Karpas-422 (cell line): ENCODE data around the gene WDR83. TPM values are rescaled to one million over a fixed set of nuclear protein-coding genes. Genes with fewer than 3 reads are reported as not detected.
"Not testable (repeated sequence)": the region's sequence is repeated elsewhere in the genome, so short reads cannot be mapped to it uniquely, and the experiment has no call there.

Experiments used
- DNase-seq: peaks from one replicate; pipeline ENCODE4 v3.0.0-alpha.2; 2015
- H2AFZ ChIP-seq: fragments of 200-600 bp; sonication (generic); 2 replicates; pipeline ENCODE4 v1.6.1; 2014; ENCODE audit warnings: antibody characterized with exemption, low read length, mixed read lengths
- H3K27ac ChIP-seq: fragments of 200-600 bp; sonication (generic); 2 replicates; pipeline ENCODE4 v1.5.1; 2014; ENCODE audit warnings: mild to moderate bottlenecking, low read length, moderate library complexity
- H3K27me3 ChIP-seq: fragments of 200-600 bp; sonication (generic); 2 replicates; pipeline ENCODE4 v1.6.1; 2014; ENCODE audit warnings: low read length, mixed read lengths
- H3K36me3 ChIP-seq: fragments of 200-600 bp; sonication (generic); 2 replicates; pipeline ENCODE4 v1.6.1; 2014; ENCODE audit warnings: low read length, mixed read lengths; ENCODE audit not compliant: insufficient read depth
- H3K4me1 ChIP-seq: fragments of 200-600 bp; sonication (generic); 2 replicates; pipeline ENCODE4 v1.6.1; 2014; ENCODE audit warnings: mild to moderate bottlenecking, low read length, mixed read lengths
- H3K4me2 ChIP-seq: fragments of 200-600 bp; sonication (generic); 2 replicates; pipeline ENCODE4 v1.6.1; 2014; ENCODE audit warnings: low read length, low read depth, mild to moderate bottlenecking; ENCODE audit not compliant: poor library complexity, severe bottlenecking
- H3K4me3 ChIP-seq: fragments of 200-600 bp; sonication (generic); 2 replicates; pipeline ENCODE4 v1.5.1; 2014; ENCODE audit warnings: mild to moderate bottlenecking, antibody characterized with exemption, low read length, mixed read lengths
- H3K79me2 ChIP-seq: fragments of 200-600 bp; sonication (generic); 2 replicates; pipeline ENCODE4 v1.6.1; 2014; ENCODE audit warnings: mild to moderate bottlenecking, low read length, mixed read lengths
- H3K9ac ChIP-seq: fragments of 200-600 bp; sonication (generic); 2 replicates; pipeline ENCODE4 v1.6.0; 2014; ENCODE audit warnings: low read length
- H3K9me2 ChIP-seq: fragments of 200-600 bp; sonication (generic), shearing (Covaris generic); replicated peaks from 2 replicates; pipeline ENCODE4 v1.6.0; 2014; ENCODE audit warnings: mild to moderate bottlenecking, low read length, moderate library complexity; ENCODE audit not compliant: insufficient read depth
- H3K9me3 ChIP-seq: fragments of 300-700, 200-600 bp; sonication (generic); 2 replicates; pipeline ENCODE4 v1.6.1; 2014; ENCODE audit warnings: low read length, mixed read lengths
- H4K20me1 ChIP-seq: fragments of 200-600 bp; sonication (generic); 2 replicates; pipeline ENCODE4 v1.6.1; 2014; ENCODE audit warnings: mild to moderate bottlenecking, antibody characterized with exemption, low read length, low read depth; ENCODE audit not compliant: insufficient read depth
- total RNA-seq: library from RNA; depleted of rRNA; stranded (reverse); fragments of >200 nt; shearing (Covaris generic); gene quantifications from 2 replicates; pipeline ENCODE4 v1.2.3, GENCODE V29; 2014; ENCODE audit warnings: low replicate concordance; rRNA removed

The WDR83 gene, protein sequence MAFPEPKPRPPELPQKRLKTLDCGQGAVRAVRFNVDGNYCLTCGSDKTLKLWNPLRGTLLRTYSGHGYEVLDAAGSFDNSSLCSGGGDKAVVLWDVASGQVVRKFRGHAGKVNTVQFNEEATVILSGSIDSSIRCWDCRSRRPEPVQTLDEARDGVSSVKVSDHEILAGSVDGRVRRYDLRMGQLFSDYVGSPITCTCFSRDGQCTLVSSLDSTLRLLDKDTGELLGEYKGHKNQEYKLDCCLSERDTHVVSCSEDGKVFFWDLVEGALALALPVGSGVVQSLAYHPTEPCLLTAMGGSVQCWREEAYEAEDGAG
- total RNA-seq = 13.3 and 16.5 TPM in 2 replicates

GRCh38 chr19:12666265-12667048 lies at the start of gene WDR83, which contains the start of gene MAN2B1:
Gene WDR83, plus strand, starts transcription at chr19:12666807. Its CDS starts 2,984 bp downstream, at chr19:12669791.
Gene MAN2B1, minus strand, starts transcription at chr19:12666742. Its CDS starts 41 bp downstream, at chr19:12666701.
- H3K9me3 ChIP-seq = no peaks in the 10 kb centered on the region
- peak within 1 kb of the TSS; percentile 93 for H3K9ac ChIP-seq
- H3K4me1 ChIP-seq = peaks cover 47% of the 10 kb centered on the region
- H3K4me3 ChIP-seq = peak within 1 kb of the TSS; percentile 94
- H3K4me2 ChIP-seq = peak within 1 kb of the TSS; percentile 89
- H3K36me3 ChIP-seq = peaks cover 24% of the 10 kb centered on the region
- peak within 1 kb of the TSS; percentile 78 for H3K27ac ChIP-seq
- peaks cover 72% of the 10 kb centered on the region for H3K79me2 ChIP-seq
- H4K20me1 ChIP-seq = no peaks in the 10 kb centered on the region
- H3K9me2 ChIP-seq = no peaks in the 10 kb centered on the region
- H2AFZ ChIP-seq = peak within 1 kb of the TSS; percentile 55; the same call in 1 of the 2 replicates
- H3K27me3 ChIP-seq = no peaks in the 10 kb centered on the region
- peak; percentile 95 for DNase-seq

DNA sequence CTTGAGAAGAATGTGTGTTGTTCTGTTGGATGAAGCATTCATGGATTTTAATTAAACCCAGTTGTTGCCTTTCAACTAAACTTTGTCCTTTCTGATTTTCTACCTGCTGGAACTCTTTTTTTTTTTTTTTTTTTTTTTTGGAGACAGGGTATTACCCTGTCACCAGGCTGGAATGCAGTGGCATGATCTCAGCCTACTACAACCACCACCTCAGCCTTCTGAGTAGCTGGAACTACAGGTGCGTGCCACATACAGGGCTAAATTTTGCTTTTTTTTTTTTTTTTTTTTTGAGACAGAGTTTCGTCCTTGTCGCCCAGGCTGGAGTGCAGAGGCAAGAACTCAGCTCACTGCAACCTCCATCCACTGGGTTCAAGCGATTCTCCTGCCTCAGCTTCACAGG lies 49.0 kb upstream of the WDR83 start:
- no peak overlapping the region for H3K4me3 ChIP-seq
- H3K9me2 ChIP-seq = no peaks in the 10 kb centered on the region
- H3K4me2 ChIP-seq = no peak overlapping the region
- no peak overlapping the region for H3K27ac ChIP-seq
- peaks cover 28% of the 10 kb centered on the region for H3K36me3 ChIP-seq
- DNase-seq = no peak
- no peak overlapping the region for H2AFZ ChIP-seq
- H3K27me3 ChIP-seq = no peaks in the 10 kb centered on the region
- no peak overlapping the region for H3K9ac ChIP-seq
- peaks cover 62% of the 10 kb centered on the region for H3K79me2 ChIP-seq
- peaks cover 35% of the 10 kb centered on the region for H3K4me1 ChIP-seq
- no peaks in the 10 kb centered on the region for H3K9me3 ChIP-seq
- peaks cover 7% of the 10 kb centered on the region for H4K20me1 ChIP-seq

- H3K79me2 ChIP-seq = peaks cover 52% of the 10 kb centered on the region
- H3K9ac ChIP-seq, H3K4me2 ChIP-seq: not testable (repeated sequence)
Observed at GRCh38 chr19:12621253-12622024, 45.2 kb upstream of the WDR83 start.

DNA sequence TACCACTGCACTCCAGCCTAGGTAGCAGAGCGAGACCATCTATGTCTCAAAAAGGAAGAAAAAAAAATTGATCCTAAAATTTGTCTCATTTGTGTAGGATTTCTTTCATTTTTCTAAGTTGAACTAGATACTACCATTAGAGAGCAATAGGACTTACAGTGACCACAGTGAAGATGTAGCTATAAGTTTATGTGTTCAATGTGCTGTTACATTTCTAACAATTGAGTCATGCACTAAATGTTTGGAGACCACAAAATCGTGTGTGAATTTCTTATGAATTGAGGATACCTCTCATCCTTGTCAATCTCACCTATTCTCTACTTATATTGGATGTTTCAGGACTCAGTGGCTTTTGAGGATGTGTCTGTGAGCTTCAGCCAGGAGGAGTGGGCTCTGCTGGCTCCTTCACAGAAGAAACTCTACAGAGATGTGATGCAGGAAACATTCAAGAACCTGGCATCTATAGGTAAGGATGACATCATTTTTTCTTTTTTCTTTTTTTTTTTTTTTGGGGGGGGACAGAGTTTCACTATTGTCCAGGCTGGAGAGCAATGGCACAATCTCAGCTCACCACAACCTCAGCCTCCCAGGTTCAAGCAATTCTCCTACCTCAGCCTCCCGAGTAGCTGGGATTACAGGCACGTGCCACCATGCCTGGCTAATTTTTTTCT lies 43.1 kb upstream of the WDR83 start:
- H3K4me3 ChIP-seq = no peak overlapping the region
- H4K20me1 ChIP-seq = no peaks in the 10 kb centered on the region
- peaks cover 9% of the 10 kb centered on the region for H3K9me3 ChIP-seq
- peaks cover 39% of the 10 kb centered on the region for H3K36me3 ChIP-seq
- H3K4me2 ChIP-seq = no peak overlapping the region
- H3K79me2 ChIP-seq = peaks cover 31% of the 10 kb centered on the region
- no peaks in the 10 kb centered on the region for H3K27me3 ChIP-seq
- DNase-seq = no peak
- no peak overlapping the region for H2AFZ ChIP-seq
- no peaks in the 10 kb centered on the region for H3K4me1 ChIP-seq
- no peak overlapping the region for H3K9ac ChIP-seq
- no peaks in the 10 kb centered on the region for H3K9me2 ChIP-seq
- no peak overlapping the region for H3K27ac ChIP-seq

More at GRCh38 chr19:12621253-12622024, 45.2 kb upstream of the WDR83 start:
- not testable (repeated sequence) for H3K4me1 ChIP-seq, H3K9me2 ChIP-seq, H2AFZ ChIP-seq, H3K27ac ChIP-seq, DNase-seq, H3K4me3 ChIP-seq, H3K9me3 ChIP-seq, H4K20me1 ChIP-seq, H3K27me3 ChIP-seq
- H3K36me3 ChIP-seq = peaks cover 31% of the 10 kb centered on the region

- Histone ChIP-seq H3K9me3 (peaks cover 18% of the 10 kb centered on the region), H3K9me2 (no peaks in the 10 kb centered on the region), H3K9ac (no peak overlapping the region), H4K20me1 (no peaks in the 10 kb centered on the region), H3K27ac (no peak overlapping the region), H2AFZ (no peak overlapping the region), H3K27me3 (no peaks in the 10 kb centered on the region), H3K4me3 (no peak overlapping the region), H3K4me2 (no peak overlapping the region), H3K79me2 (peaks cover 6% of the 10 kb centered on the region; the same call in 1 of the 2 replicates), H3K36me3 (peaks cover 59% of the 10 kb centered on the region), H3K4me1 (no peaks in the 10 kb centered on the region)
- no peak for DNase-seq
Observed at GRCh38 chr19:12626958-12627357, 39.6 kb upstream of the WDR83 start.

DNA sequence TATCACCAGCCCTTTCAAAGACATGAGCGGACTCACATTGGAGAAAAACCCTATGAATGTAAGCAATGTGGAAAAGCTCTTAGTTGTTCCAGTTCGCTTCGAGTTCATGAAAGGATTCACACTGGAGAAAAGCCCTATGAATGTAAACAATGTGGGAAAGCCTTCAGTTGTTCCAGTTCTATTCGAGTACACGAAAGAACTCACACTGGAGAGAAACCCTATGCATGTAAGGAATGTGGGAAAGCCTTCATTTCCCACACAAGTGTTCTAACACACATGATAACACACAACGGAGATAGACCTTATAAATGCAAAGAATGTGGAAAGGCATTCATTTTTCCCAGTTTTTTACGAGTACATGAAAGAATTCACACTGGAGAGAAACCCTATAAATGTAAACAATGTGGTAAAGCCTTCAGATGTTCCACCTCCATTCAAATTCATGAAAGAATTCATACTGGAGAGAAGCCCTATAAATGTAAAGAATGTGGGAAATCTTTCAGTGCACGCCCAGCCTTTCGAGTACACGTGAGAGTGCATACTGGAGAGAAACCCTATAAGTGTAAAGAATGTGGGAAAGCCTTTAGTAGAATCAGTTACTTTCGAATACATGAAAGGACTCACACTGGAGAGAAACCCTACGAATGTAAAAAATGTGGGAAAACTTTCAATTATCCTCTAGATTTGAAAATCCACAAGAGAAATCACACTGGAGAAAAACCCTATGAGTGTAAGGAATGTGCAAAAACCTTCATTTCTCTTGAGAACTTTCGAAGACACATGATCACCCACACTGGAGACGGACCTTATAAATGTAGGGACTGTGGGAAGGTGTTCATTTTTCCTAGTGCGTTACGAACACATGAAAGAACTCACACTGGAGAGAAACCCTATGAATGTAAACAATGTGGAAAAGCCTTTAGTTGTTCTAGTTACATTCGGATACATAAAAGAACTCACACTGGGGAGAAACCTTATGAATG lies 38.3 kb upstream of the WDR83 start:
- Histone ChIP-seq H3K4me2 (no peak overlapping the region), H4K20me1 (no peaks in the 10 kb centered on the region), H3K4me1 (no peaks in the 10 kb centered on the region), H3K9me3 (peaks cover 18% of the 10 kb centered on the region), H3K79me2 (peaks cover 2% of the 10 kb centered on the region; the same call in 1 of the 2 replicates), H3K9ac (no peak overlapping the region), H2AFZ (no peak overlapping the region), H3K9me2 (no peaks in the 10 kb centered on the region), H3K36me3 (peaks cover 63% of the 10 kb centered on the region), H3K27ac (no peak overlapping the region), H3K4me3 (no peak overlapping the region), H3K27me3 (no peaks in the 10 kb centered on the region)
- DNase-seq = no peak

GRCh38 chr19:12629215-12629614 lies 37.4 kb upstream of the WDR83 start:
- H3K9me2 ChIP-seq = no peaks in the 10 kb centered on the region
- peaks cover 69% of the 10 kb centered on the region for H3K36me3 ChIP-seq
- DNase-seq = no peak
- H3K27me3 ChIP-seq = no peaks in the 10 kb centered on the region
- H3K4me2 ChIP-seq = no peak overlapping the region
- H3K4me1 ChIP-seq = no peaks in the 10 kb centered on the region
- H3K9me3 ChIP-seq = peaks cover 18% of the 10 kb centered on the region
- no peak overlapping the region for H3K9ac ChIP-seq
- H3K27ac ChIP-seq = no peak overlapping the region
- no peak overlapping the region for H3K4me3 ChIP-seq
- H3K79me2 ChIP-seq = no peaks in the 10 kb centered on the region
- H2AFZ ChIP-seq = no peak overlapping the region
- H4K20me1 ChIP-seq = no peaks in the 10 kb centered on the region
